Measurements from ENCODE around the gene C1orf21.

C1orf21 gene

GRCh38 chr1:184648160-184648855, 261.5 kb downstream of the C1orf21 start:
- Mint-ChIP-seq H3K4me1 (ENCODE audit: low read depth) (no peaks in the 10 kb centered on the region), H3K27me3 (ENCODE audit: low read depth) (peaks cover 3% of the 10 kb centered on the region), H3K27ac (no peak overlapping the region), H3K9me3 (peaks cover 5% of the 10 kb centered on the region), H3K36me3 (ENCODE audit: low read depth) (no peaks in the 10 kb centered on the region), H3K4me3 (no peak overlapping the region)

- Mint-ChIP-seq H3K4me1 (ENCODE audit: low read depth) (no peaks in the 10 kb centered on the region), H3K27me3 (ENCODE audit: low read depth) (peaks cover 3% of the 10 kb centered on the region), H3K36me3 (ENCODE audit: low read depth) (no peaks in the 10 kb centered on the region), H3K9me3 (peaks cover 5% of the 10 kb centered on the region), H3K27ac (no peak overlapping the region), H3K4me3 (no peak overlapping the region)
Measured at GRCh38 chr1:184648856-184649201, 262.0 kb downstream of the C1orf21 start.

GRCh38 chr1:184649451-184649888, 262.6 kb downstream of the C1orf21 start:
- no peaks in the 10 kb centered on the region for H3K4me1 Mint-ChIP-seq (ENCODE audit: low read depth)
- H3K4me3 Mint-ChIP-seq, result no peak overlapping the region
- H3K27ac Mint-ChIP-seq, result no peak overlapping the region

GRCh38 chr1:184650177-184650866, 263.5 kb downstream of the C1orf21 start:
- H3K4me1 Mint-ChIP-seq (ENCODE audit: low read depth), result no peaks in the 10 kb centered on the region
- no peaks in the 10 kb centered on the region for H3K36me3 Mint-ChIP-seq (ENCODE audit: low read depth)
- H3K4me3 Mint-ChIP-seq, result no peak overlapping the region
- H3K27ac Mint-ChIP-seq, result no peak overlapping the region
- peaks cover 5% of the 10 kb centered on the region for H3K9me3 Mint-ChIP-seq
- peaks cover 3% of the 10 kb centered on the region for H3K27me3 Mint-ChIP-seq (ENCODE audit: low read depth)

More at GRCh38 chr1:184649451-184649888, 262.6 kb downstream of the C1orf21 start:
- Mint-ChIP-seq H3K9me3 (peaks cover 5% of the 10 kb centered on the region), H3K27me3 (ENCODE audit: low read depth) (peaks cover 3% of the 10 kb centered on the region), H3K36me3 (ENCODE audit: low read depth) (no peaks in the 10 kb centered on the region)

- Mint-ChIP-seq H3K36me3 (ENCODE audit: low read depth) (no peaks in the 10 kb centered on the region), H3K9me3 (peaks cover 5% of the 10 kb centered on the region), H3K4me1 (ENCODE audit: low read depth) (no peaks in the 10 kb centered on the region), H3K27ac (no peak overlapping the region), H3K4me3 (no peak overlapping the region), H3K27me3 (ENCODE audit: low read depth) (peaks cover 6% of the 10 kb centered on the region)
Measured at GRCh38 chr1:184655185-184655584, 268.4 kb downstream of the C1orf21 start.

GRCh38 chr1:184656221-184656620, 269.4 kb downstream of the C1orf21 start:
- Mint-ChIP-seq H3K9me3 (peaks cover 5% of the 10 kb centered on the region), H3K36me3 (ENCODE audit: low read depth) (no peaks in the 10 kb centered on the region), H3K4me1 (ENCODE audit: low read depth) (no peaks in the 10 kb centered on the region), H3K27me3 (ENCODE audit: low read depth) (peaks cover 4% of the 10 kb centered on the region), H3K4me3 (no peak overlapping the region), H3K27ac (no peak overlapping the region)

GRCh38 chr1:184658055-184658454, 271.2 kb downstream of the C1orf21 start:
- Mint-ChIP-seq H3K4me3 (no peak overlapping the region), H3K9me3 (no peaks in the 10 kb centered on the region), H3K27ac (no peak overlapping the region), H3K27me3 (ENCODE audit: low read depth) (peaks cover 8% of the 10 kb centered on the region), H3K4me1 (ENCODE audit: low read depth) (peaks cover 2% of the 10 kb centered on the region), H3K36me3 (ENCODE audit: low read depth) (no peaks in the 10 kb centered on the region)

GRCh38 chr1:184660462-184661191, 273.8 kb downstream of the C1orf21 start:
- H3K27me3 Mint-ChIP-seq (ENCODE audit: low read depth), result peaks cover 15% of the 10 kb centered on the region
- H3K9me3 Mint-ChIP-seq, result no peaks in the 10 kb centered on the region
- no peak overlapping the region for H3K4me3 Mint-ChIP-seq
- peaks cover 9% of the 10 kb centered on the region for H3K4me1 Mint-ChIP-seq (ENCODE audit: low read depth)
- H3K36me3 Mint-ChIP-seq (ENCODE audit: low read depth), result no peaks in the 10 kb centered on the region
- no peak overlapping the region for H3K27ac Mint-ChIP-seq

- Mint-ChIP-seq H3K27me3 (ENCODE audit: low read depth) (peaks cover 13% of the 10 kb centered on the region), H3K9me3 (no peaks in the 10 kb centered on the region), H3K4me3 (no peak overlapping the region), H3K27ac (no peak overlapping the region), H3K4me1 (ENCODE audit: low read depth) (peaks cover 9% of the 10 kb centered on the region), H3K36me3 (ENCODE audit: low read depth) (no peaks in the 10 kb centered on the region)
Measured at GRCh38 chr1:184661801-184662200, 275.0 kb downstream of the C1orf21 start.

GRCh38 chr1:184664042-184664660, 277.3 kb downstream of the C1orf21 start:
- peak overlapping the region; percentile 49 for H3K4me3 Mint-ChIP-seq
- H3K4me1 Mint-ChIP-seq (ENCODE audit: low read depth), result peaks cover 9% of the 10 kb centered on the region
- no peaks in the 10 kb centered on the region for H3K36me3 Mint-ChIP-seq (ENCODE audit: low read depth)
- H3K9me3 Mint-ChIP-seq, result no peaks in the 10 kb centered on the region
- no peak overlapping the region for H3K27ac Mint-ChIP-seq
- peaks cover 13% of the 10 kb centered on the region for H3K27me3 Mint-ChIP-seq (ENCODE audit: low read depth)

- Mint-ChIP-seq H3K36me3 (ENCODE audit: low read depth) (no peaks in the 10 kb centered on the region), H3K4me3 (no peak overlapping the region), H3K27ac (no peak overlapping the region), H3K4me1 (ENCODE audit: low read depth) (peaks cover 9% of the 10 kb centered on the region), H3K9me3 (no peaks in the 10 kb centered on the region), H3K27me3 (ENCODE audit: low read depth) (peaks cover 13% of the 10 kb centered on the region)
Measured at GRCh38 chr1:184664661-184665060, 277.8 kb downstream of the C1orf21 start.

- no peaks in the 10 kb centered on the region for H3K36me3 Mint-ChIP-seq (ENCODE audit: low read depth)
- H3K27ac Mint-ChIP-seq, result no peak overlapping the region
- peaks cover 13% of the 10 kb centered on the region for H3K27me3 Mint-ChIP-seq (ENCODE audit: low read depth)
- H3K4me1 Mint-ChIP-seq (ENCODE audit: low read depth), result peaks cover 9% of the 10 kb centered on the region
- no peak overlapping the region for H3K4me3 Mint-ChIP-seq
- no peaks in the 10 kb centered on the region for H3K9me3 Mint-ChIP-seq
Measured at GRCh38 chr1:184665360-184665759, 278.5 kb downstream of the C1orf21 start.

GRCh38 chr1:184669391-184669790, 282.6 kb downstream of the C1orf21 start:
- Mint-ChIP-seq H3K27ac (no peak overlapping the region), H3K4me1 (ENCODE audit: low read depth) (no peaks in the 10 kb centered on the region), H3K4me3 (no peak overlapping the region), H3K36me3 (ENCODE audit: low read depth) (no peaks in the 10 kb centered on the region), H3K27me3 (ENCODE audit: low read depth) (peaks cover 12% of the 10 kb centered on the region), H3K9me3 (no peaks in the 10 kb centered on the region)

GRCh38 chr1:184672013-184672726, 285.3 kb downstream of the C1orf21 start:
- H3K36me3 Mint-ChIP-seq (ENCODE audit: low read depth), result no peaks in the 10 kb centered on the region
- H3K4me3 Mint-ChIP-seq, result no peak overlapping the region
- H3K27ac Mint-ChIP-seq, result no peak overlapping the region
- no peaks in the 10 kb centered on the region for H3K4me1 Mint-ChIP-seq (ENCODE audit: low read depth)
- peaks cover 9% of the 10 kb centered on the region for H3K27me3 Mint-ChIP-seq (ENCODE audit: low read depth)
- no peaks in the 10 kb centered on the region for H3K9me3 Mint-ChIP-seq

Data from T-helper 1 cell treated with Interleukin-12 subunit alpha and Interleukin-12 subunit beta and Interleukin-4 antibody, amounts not matched to agents 30 μg/mL and 1 μg/mL, for 36 hours (primary cell).